Measurements from ENCODE around the gene FARS2.

GRCh38 chr6:5606546-5606945, 345.2 kb downstream of the FARS2 start:
- TF ChIP-seq CTCF (tag by site-specific recombination; IDR thresholded peaks at IDR 0.05) (no peak), ZNF140 (tag by site-specific recombination; IDR thresholded peaks at IDR 0.05) (no peak), ZNF366 (tag by site-specific recombination; conservative IDR thresholded peaks at IDR 0.05) (no peak), ZNF292 (tag by site-specific recombination; IDR thresholded peaks at IDR 0.05; ENCODE audit: borderline replicate concordance, low read depth) (no peak), MZF1 (tag by site-specific recombination; IDR thresholded peaks at IDR 0.05; ENCODE audit: borderline replicate concordance) (no peak), ZNF274 (IDR thresholded peaks at IDR 0.05; ENCODE audit: low read length) (no peak), ZNF274 (tag by site-specific recombination; IDR thresholded peaks at IDR 0.05; ENCODE audit: borderline replicate concordance) (no peak), YY1 (tag by site-specific recombination; IDR thresholded peaks at IDR 0.05) (no peak)
- TF ChIP-seq, protein P1, sequence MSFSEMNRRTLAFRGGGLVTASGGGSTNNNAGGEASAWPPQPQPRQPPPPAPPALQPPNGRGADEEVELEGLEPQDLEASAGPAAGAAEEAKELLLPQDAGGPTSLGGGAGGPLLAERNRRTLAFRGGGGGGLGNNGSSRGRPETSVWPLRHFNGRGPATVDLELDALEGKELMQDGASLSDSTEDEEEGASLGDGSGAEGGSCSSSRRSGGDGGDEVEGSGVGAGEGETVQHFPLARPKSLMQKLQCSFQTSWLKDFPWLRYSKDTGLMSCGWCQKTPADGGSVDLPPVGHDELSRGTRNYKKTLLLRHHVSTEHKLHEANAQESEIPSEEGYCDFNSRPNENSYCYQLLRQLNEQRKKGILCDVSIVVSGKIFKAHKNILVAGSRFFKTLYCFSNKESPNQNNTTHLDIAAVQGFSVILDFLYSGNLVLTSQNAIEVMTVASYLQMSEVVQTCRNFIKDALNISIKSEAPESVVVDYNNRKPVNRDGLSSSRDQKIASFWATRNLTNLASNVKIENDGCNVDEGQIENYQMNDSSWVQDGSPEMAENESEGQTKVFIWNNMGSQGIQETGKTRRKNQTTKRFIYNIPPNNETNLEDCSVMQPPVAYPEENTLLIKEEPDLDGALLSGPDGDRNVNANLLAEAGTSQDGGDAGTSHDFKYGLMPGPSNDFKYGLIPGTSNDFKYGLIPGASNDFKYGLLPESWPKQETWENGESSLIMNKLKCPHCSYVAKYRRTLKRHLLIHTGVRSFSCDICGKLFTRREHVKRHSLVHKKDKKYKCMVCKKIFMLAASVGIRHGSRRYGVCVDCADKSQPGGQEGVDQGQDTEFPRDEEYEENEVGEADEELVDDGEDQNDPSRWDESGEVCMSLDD (tag by site-specific recombination; IDR thresholded peaks at IDR 0.05) = no peak
